NB4 (cell line): ENCODE results near the gene PDP2.
A peak's percentile ranks its signal among the peaks of the same experiment; 100 is the strongest.
"Not testable (repeated sequence)": the region's sequence is repeated elsewhere in the genome, so short reads cannot be mapped to it uniquely, and the experiment has no call there.

Experiments
- DNase-seq: peaks from one replicate; pipeline ENCODE4 v3.0.0; 2010; ENCODE audit warnings: low read depth
- H3K4me3 ChIP-seq: one replicate; pipeline ENCODE4 v1.5.1; 2011; ENCODE audit warnings: mild to moderate bottlenecking, low read depth, low read length, moderate library complexity
- MYC ChIP-seq: IDR thresholded peaks from 2 replicates; pipeline ENCODE4 v1.6.1; 2011; ENCODE audit warnings: low read depth, low read length
- POLR2A ChIP-seq: IDR thresholded peaks from 2 replicates; pipeline ENCODE4 v1.6.1; 2011; ENCODE audit warnings: mild to moderate bottlenecking; ENCODE audit not compliant: insufficient read length; ENCODE audit errors: extremely low read depth
- TF ChIP-seq, protein P1 (sequence below): IDR thresholded peaks from 2 replicates; pipeline ENCODE4 v1.6.1; 2011; ENCODE audit warnings: low read depth, low read length
- TF ChIP-seq, protein P2 (sequence below): IDR thresholded peaks from one replicate; pipeline ENCODE4 v1.5.1; 2012; ENCODE audit warnings: low read depth, low read length

PDP2 gene

DNA sequence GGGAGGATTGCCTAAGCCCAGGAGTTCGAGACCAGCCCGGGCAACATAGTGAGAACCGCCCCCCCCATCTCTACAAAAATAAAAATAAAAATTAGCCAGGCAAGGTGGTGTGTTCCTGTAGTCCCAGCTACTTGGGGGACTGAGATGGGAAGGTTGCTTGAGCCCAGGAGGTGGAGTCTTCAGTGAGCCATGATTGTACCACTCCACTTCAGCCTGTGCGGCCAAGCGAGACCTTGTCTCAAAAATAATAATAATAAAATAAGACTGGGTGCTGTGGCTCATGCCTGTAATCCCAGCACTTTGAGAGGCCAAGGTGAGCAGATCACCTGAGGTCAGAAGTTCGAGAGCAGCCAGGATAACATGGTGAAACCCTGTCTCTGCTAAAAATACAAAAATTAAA is 11.5 kb downstream of the PDP2 start:
- no peak overlapping the region for H3K4me3 ChIP-seq
- TF ChIP-seq POLR2A (no peak), MYC (no peak)
- TF ChIP-seq, protein P1, sequence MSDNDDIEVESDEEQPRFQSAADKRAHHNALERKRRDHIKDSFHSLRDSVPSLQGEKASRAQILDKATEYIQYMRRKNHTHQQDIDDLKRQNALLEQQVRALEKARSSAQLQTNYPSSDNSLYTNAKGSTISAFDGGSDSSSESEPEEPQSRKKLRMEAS, result no peak
- TF ChIP-seq, protein P2, sequence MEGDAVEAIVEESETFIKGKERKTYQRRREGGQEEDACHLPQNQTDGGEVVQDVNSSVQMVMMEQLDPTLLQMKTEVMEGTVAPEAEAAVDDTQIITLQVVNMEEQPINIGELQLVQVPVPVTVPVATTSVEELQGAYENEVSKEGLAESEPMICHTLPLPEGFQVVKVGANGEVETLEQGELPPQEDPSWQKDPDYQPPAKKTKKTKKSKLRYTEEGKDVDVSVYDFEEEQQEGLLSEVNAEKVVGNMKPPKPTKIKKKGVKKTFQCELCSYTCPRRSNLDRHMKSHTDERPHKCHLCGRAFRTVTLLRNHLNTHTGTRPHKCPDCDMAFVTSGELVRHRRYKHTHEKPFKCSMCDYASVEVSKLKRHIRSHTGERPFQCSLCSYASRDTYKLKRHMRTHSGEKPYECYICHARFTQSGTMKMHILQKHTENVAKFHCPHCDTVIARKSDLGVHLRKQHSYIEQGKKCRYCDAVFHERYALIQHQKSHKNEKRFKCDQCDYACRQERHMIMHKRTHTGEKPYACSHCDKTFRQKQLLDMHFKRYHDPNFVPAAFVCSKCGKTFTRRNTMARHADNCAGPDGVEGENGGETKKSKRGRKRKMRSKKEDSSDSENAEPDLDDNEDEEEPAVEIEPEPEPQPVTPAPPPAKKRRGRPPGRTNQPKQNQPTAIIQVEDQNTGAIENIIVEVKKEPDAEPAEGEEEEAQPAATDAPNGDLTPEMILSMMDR, result no peak

DNA sequence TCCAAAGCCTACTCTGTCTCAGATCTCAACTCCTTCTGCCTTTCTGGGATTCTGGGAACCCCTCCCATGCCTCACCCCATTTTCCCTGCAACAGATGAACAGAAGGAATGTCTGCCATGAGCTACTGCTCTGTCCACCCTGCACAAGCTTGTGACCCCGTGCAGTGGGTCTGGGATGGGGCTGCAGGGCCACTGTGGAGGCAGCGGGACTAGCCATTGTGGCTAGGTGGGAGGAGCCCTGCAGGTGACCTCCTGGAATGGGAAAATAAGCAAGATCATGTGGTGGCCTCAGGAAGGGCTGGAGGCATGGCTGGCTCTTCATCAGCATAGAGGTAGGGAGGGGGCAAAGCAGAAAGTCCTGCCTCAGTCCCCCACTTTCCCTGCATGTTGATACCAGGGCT is 13.7 kb downstream of the PDP2 start:
- DNase-seq, result no peak
- TF ChIP-seq, protein P2, result no peak
- TF ChIP-seq POLR2A (no peak), MYC (no peak)
- TF ChIP-seq, protein P1, result no peak
- H3K4me3 ChIP-seq, result no peak overlapping the region

More for the DNA sequence above, 11.5 kb downstream of the PDP2 start:
- no peak for DNase-seq

DNA sequence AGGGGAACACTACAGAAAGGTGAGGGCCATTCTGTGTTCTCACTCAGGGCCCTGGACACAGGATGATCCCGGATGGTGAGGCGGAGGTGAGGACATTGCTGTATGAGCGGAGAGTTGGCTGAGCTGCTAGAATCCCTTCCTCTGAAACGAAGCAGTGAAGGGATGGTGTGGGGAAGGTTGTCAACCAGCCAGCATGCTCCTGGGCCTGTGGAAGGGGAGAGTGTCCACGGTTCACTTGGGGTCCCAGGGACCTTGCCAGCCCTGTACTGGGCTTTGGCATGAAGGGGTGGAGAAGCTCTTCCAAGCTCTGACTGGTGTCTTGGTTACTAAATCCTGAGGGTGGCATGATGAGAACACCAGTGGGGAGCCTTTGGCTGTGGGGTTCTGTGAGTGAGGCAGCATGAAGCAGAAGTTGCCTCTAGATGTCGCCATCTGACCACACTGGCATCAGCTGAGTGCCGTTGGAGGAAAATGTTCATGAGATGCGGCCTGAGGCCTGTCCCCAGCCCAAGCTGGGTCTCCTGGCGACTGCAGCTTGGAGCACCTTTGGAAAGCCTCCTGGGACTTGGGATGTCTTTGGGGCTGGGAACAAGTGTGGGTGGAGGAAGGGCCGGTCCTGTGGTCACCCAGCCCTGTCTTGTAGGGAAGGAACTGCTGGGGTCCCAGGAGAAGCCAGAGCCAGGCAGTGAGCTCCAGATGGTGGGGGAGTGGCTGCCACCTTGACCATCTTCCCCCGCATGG is 14.8 kb downstream of the PDP2 start:
- DNase-seq, result peak; percentile 82
- H3K4me3 ChIP-seq, result no peak overlapping the region
- TF ChIP-seq MYC, result no peak
- TF ChIP-seq, protein P2, result peak; percentile 94

DNA sequence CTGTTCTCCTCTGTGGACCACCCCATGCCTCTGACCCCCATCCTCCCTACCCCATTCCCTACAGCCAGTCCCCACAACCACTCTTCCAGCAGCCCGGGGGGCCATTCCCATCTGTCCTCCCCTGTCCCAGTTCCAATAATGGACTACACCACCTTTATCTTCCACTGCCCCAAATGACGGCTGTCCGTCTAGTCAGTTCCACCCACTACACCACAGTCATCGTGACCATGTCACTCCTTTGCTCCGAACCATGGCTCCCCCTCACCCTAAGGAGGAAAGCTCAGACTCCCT is 15.3 kb downstream of the PDP2 start:
- no peak overlapping the region for H3K4me3 ChIP-seq
- DNase-seq, result no peak
- TF ChIP-seq, protein P1, result no peak
- TF ChIP-seq MYC, result no peak

DNA sequence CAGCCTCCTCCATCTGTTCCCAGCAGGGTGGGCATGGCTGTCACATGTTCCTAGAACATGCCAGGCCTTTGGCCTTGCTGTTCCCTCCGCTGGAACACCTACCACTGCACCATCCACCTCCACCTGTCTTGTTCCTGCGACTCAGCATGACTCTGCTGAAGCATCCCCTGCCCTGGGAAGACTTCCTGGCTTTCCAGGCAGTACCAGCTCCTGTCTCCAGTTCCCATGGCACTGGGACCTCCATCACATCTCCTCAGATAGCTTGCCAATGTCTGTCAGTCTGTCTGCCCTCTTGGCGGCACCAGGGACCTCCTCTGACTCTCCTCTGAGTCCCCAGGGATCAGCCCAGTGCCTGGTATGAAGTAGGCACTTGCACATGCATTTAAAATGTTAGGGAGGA is 15.7 kb downstream of the PDP2 start:
- TF ChIP-seq MYC (no peak), POLR2A (no peak)
- TF ChIP-seq, protein P2, result no peak
- TF ChIP-seq, protein P1, result no peak
- no peak for DNase-seq
- H3K4me3 ChIP-seq, result no peak overlapping the region

DNA sequence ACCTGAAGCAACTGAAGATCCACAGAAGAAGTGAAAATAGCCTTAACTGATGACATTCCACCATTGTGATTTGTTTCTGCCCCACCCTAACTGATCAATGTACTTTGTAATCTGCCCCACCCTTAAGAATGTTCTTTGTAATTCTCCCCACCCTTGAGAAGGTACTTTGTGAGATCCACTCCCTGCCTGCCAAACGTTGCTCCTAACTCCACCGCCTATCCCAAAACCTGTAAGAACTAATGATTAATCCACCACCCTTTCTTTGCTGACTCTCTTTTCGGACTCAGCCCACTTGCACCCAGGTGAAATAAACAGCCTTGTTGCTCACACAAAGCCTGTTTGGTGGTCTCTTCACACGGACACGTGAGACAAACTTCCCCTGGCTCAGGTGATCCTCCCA is 16.4 kb downstream of the PDP2 start:
- not testable (repeated sequence) for H3K4me3 ChIP-seq, DNase-seq

DNA sequence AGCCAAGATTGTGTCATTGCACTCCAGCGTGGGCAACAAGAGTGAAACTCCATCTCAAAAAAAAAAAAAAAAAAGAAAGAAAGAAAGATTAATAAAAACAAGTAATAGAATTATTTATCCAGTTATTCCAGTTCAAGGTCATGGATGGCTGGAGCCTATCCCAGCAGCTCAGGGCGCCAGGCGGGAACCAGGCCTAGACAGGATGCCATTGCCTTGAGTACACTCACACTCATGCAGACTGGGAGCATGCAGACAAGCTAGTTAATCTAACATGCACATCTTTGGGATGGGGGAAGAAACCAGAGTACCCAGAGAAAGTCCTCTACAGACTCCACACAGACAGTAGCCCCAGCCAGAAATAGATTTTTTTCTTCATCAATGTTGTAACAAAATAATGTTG is 17.9 kb downstream of the PDP2 start:
- DNase-seq, result no peak
- no peak overlapping the region for H3K4me3 ChIP-seq
- TF ChIP-seq, protein P1, result no peak
- TF ChIP-seq MYC, result no peak
- TF ChIP-seq, protein P2, result no peak
- TF ChIP-seq POLR2A, result no peak
